AG04450 (cell line): ENCODE results near the gene PIH1D1. TPM values are rescaled to one million over a fixed set of nuclear protein-coding genes. Genes with fewer than 3 reads are reported as not detected.

Experiments used
- CTCF ChIA-PET: fragments of 300-600, 350-600 bp; formaldehyde crosslinking; extraction: SDS; loops from one replicate; lab custom pipeline; 2022; ENCODE audit warnings: antibody characterized with exemption, inconsistent platforms; lab: Charles Lee
- POLR2A ChIA-PET: fragments of 350-600 bp; formaldehyde crosslinking; extraction: SDS; loops from one replicate; lab custom pipeline; 2021; ENCODE audit warnings: antibody characterized with exemption, inconsistent platforms; lab: Yijun Ruan, JAX
- DNase-seq: peaks from one replicate; pipeline ENCODE4 v3.0.0-alpha.2; 2011; ENCODE audit warnings: low read depth, low spot score
- H3K27ac ChIP-seq: one replicate; pipeline ENCODE4 v1.5.1; 2012; ENCODE audit warnings: low read depth, low read length, control low read depth
- H3K27me3 ChIP-seq: one replicate; pipeline ENCODE4 v1.6.0; 2012; ENCODE audit warnings: low read length; ENCODE audit not compliant: control insufficient read depth, insufficient read depth
- H3K4me3 ChIP-seq: 2 replicates; pipeline ENCODE4 v1.5.1; 2011; ENCODE audit warnings: mild to moderate bottlenecking, low read depth, low read length, control low read depth
- H3K9me3 ChIP-seq: 2 replicates; pipeline ENCODE4 v1.5.1; 2012; ENCODE audit warnings: low read length; ENCODE audit not compliant: control insufficient read depth, insufficient read depth
- CTCF ChIP-seq: IDR thresholded peaks from 2 replicates; pipeline ENCODE4 v1.5.1; 2011; ENCODE audit warnings: low read depth, low read length, control low read depth, inconsistent platforms
- polyA plus RNA-seq: library from polyadenylated mRNA; depleted of rRNA; stranded (reverse); fragments of >200 nt; gene quantifications from 2 replicates; pipeline ENCODE4 v1.2.3, GENCODE V29; 2011

Gene PIH1D1
- polyA plus RNA-seq, 1 experiment: 62.5 TPM

GRCh38 chr19:49458567-49458903, 6.9 kb upstream of the PIH1D1 start:
- Histone ChIP-seq H3K9me3 (peaks cover 7% of the 10 kb centered on the region; the same call in 1 of the 2 replicates), H3K4me3 (no peak overlapping the region), H3K27me3 (no peaks in the 10 kb centered on the region), H3K27ac (peak overlapping the region; percentile 11)
- DNase-seq: no peak
- no peak for TF ChIP-seq CTCF
- CTCF ChIA-PET: interaction anchor here (0.7 to 2.3 kb wide), 2 partner anchors 15 to 18 kb away, joined by 3 to 9 read pairs; partner anchors contain the start of gene FLT3LG
- POLR2A ChIA-PET: no interaction called here

- ChIA-PET POLR2A (interaction anchor here (1.2 kb wide), 1 partner anchor 109 kb away, joined by 5 read pairs; no protein-coding TSS in a partner anchor), CTCF (interaction anchor here (0.8 to 1.9 kb wide), 4 partner anchors 17 to 531 kb away, joined by 3 to 10 read pairs (median 4); partner anchors contain the start of gene FLT3LG)
- no peak overlapping the region for H3K27ac ChIP-seq
- H3K9me3 ChIP-seq: peaks cover under 1% of the 10 kb centered on the region; the same call in 1 of the 2 replicates
- TF ChIP-seq CTCF: no peak
- no peaks in the 10 kb centered on the region for H3K27me3 ChIP-seq
- no peak for DNase-seq
- H3K4me3 ChIP-seq: no peak overlapping the region
Observed at GRCh38 chr19:49456326-49456725, 4.7 kb upstream of the PIH1D1 start.

DNA sequence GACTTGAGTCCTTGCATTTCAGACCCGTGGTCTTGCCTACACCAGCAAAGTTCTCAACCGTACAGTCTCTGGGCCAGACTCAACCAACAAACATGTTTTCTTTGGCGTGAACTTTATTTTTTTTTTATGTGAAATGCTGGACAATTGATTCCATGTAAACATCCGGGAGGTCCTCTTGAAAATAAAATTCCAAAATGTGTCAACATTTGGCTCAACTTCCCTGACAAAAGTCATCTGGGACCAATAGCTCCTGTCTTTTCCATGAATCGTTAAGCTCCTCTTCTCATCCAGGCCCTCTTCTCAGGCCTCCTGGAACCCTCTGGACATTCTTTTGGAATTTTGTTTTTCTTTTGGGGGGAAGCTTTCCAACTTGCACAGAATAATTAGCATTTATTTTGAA, 4.2 kb upstream of the PIH1D1 start:
- no peak for TF ChIP-seq CTCF
- DNase-seq: no peak
- ChIA-PET CTCF (interaction anchor here (0.8 to 1.9 kb wide), 4 partner anchors 18 to 530 kb away, joined by 3 to 10 read pairs (median 4); partner anchors contain the start of gene FLT3LG), POLR2A (interaction anchor here (0.6 kb wide), 1 partner anchor 109 kb away, joined by 4 read pairs; no protein-coding TSS in a partner anchor)
- H3K9me3 ChIP-seq: no peaks in the 10 kb centered on the region
- no peak overlapping the region for H3K4me3 ChIP-seq
- peak overlapping the region; percentile 21 for H3K27ac ChIP-seq
- no peaks in the 10 kb centered on the region for H3K27me3 ChIP-seq

DNA sequence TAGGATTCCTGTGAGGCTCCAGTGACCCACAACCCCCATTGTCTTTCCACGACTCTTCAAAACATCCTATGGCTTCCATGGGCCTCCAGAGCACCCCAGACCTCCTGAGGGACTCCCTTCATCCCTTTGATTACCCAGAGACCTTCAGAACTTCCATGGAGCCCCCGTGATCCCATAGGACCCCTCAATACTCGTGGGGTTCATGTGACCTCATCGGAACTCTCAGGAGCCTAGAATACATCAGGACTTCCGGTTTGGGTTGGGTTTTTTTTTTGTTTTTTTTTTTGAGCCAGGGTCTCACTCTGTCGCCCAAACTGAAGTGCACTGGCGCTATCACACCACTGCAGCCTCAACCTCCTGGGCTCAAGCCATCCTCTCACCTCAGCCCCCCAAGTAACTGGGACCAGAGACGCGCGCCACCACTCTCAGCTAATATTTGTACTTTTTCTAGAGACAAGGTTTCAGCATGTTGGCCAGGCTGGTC, 2.2 kb upstream of the PIH1D1 start:
- DNase-seq: no peak
- H3K9me3 ChIP-seq: no peaks in the 10 kb centered on the region
- ChIA-PET POLR2A (interaction anchor here (0.6 to 2.2 kb wide), 3 partner anchors 25 to 107 kb away, joined by 7 to 17 read pairs (median 9); partner anchors contain the start of gene RPL13A), CTCF (interaction anchor here (1.0 to 1.7 kb wide), 2 partner anchors 228 to 356 kb away, joined by 3 to 6 read pairs; no protein-coding TSS in a partner anchor)
- no peaks in the 10 kb centered on the region for H3K27me3 ChIP-seq
- peak overlapping the region; percentile 82 for H3K4me3 ChIP-seq
- TF ChIP-seq CTCF: no peak
- peak overlapping the region; percentile 97 for H3K27ac ChIP-seq
